Measurements from ENCODE around the gene MYO1C.

DNA sequence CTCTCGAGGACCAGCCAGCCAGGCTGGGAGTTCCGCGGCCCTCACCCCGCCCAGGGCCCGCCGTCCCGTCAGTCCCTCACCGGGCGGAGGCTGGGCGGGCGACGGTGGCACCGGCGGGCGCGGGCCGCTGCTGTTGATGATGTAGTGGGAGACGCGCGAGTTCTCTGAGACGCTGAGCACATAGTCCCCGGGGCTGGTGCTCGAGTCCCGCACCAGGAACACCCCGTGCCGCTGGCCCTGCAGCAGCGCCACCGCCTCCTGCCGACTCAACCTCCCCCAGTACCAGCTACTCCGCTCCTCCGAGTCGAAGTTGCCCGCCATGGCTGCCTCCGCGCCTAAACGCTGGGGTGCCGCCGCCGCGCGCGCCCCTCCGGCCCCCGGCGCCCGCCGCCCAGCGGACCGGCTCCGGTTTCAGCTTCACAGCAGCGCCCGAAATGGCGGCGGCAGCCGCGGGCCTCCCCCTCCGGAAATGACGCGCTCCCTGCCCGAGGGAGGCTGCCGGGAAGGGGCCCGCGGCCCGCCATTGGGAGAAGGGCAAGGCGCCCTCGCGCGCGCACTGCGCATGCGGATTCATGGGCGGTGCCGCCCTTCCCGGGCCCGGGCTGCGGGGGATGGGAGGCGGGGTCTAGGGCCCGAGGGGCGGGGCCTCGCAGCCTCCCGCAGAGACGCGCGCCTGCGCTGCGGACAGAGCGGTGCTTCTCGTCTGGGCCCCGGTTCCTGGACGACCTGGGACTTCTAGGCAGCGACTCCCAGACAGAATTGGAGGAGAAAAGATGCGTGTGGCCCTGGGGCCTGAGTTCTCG lies 36.5 kb downstream of the MYO1C start, which contains the start of gene CRK:
- TF ChIP-seq POLR2A (IDR thresholded peaks at IDR 0.05) (peak in 2 of 3 donors; percentile 56 to 61), CTCF (IDR thresholded peaks at IDR 0.05 in 8 of 11, conservative IDR thresholded peaks at IDR 0.05 in 3 of 11) (peak in 2 of 11 experiments; percentile 25 to 33), POLR2AphosphoS5 (IDR thresholded peaks at IDR 0.05) (peak; percentile 95 to 100 (median 99))

Data from spleen (tissue), 7 donors.